GM21528 (cell line): ENCODE results near the gene TAF12.
A peak's percentile ranks its signal among the peaks of the same experiment; 100 is the strongest.
"Not testable (repeated sequence)": the region's sequence is repeated elsewhere in the genome, so short reads cannot be mapped to it uniquely, and the experiment has no call there.

Experiments
- ATAC-seq: cut with Tn5 transposase; IDR thresholded peaks from one replicate; pipeline ENCODE4 v1.9.1; 2021; ENCODE audit warnings: mild to moderate bottlenecking, moderate library complexity; ENCODE audit not compliant: unreplicated experiment, low FRiP score

The TAF12 gene

GRCh38 chr1:28586585-28587391 lies 56.1 kb downstream of the TAF12 start:
- not testable (repeated sequence) for ATAC-seq

- ATAC-seq = no peak
Observed at GRCh38 chr1:28582248-28582615, 60.6 kb downstream of the TAF12 start.

GRCh38 chr1:28581531-28582247 lies 61.2 kb downstream of the TAF12 start:
- peak; percentile 77 for ATAC-seq

- peak; percentile 31 for ATAC-seq
Observed at GRCh38 chr1:28580722-28581530, 61.9 kb downstream of the TAF12 start.

GRCh38 chr1:28579401-28579800 lies 63.5 kb downstream of the TAF12 start:
- no peak for ATAC-seq

GRCh38 chr1:28578696-28579218 lies 64.1 kb downstream of the TAF12 start:
- ATAC-seq = no peak

- no peak for ATAC-seq
Observed at GRCh38 chr1:28577738-28578536, 64.9 kb downstream of the TAF12 start.

GRCh38 chr1:28577052-28577678 lies 65.7 kb downstream of the TAF12 start:
- no peak for ATAC-seq

GRCh38 chr1:28573564-28573963 lies 69.3 kb downstream of the TAF12 start:
- ATAC-seq = no peak

- ATAC-seq = not testable (repeated sequence)
Observed at GRCh38 chr1:28572891-28573290, 70.0 kb downstream of the TAF12 start.

GRCh38 chr1:28571911-28572310 lies 71.0 kb downstream of the TAF12 start:
- no peak for ATAC-seq

GRCh38 chr1:28566931-28567330 lies 75.9 kb downstream of the TAF12 start:
- ATAC-seq = no peak

GRCh38 chr1:28565726-28566125 lies 77.1 kb downstream of the TAF12 start:
- ATAC-seq = no peak

GRCh38 chr1:28565040-28565439 lies 77.8 kb downstream of the TAF12 start:
- no peak for ATAC-seq

- ATAC-seq = no peak
Observed at GRCh38 chr1:28564310-28564709, 78.6 kb downstream of the TAF12 start.

- ATAC-seq = no peak
Observed at GRCh38 chr1:28560886-28561285, 82.0 kb downstream of the TAF12 start.
